NCI-H460 (cell line): ENCODE measurements around the gene BTD. TPM values are rescaled to one million over a fixed set of nuclear protein-coding genes. Genes with fewer than 3 reads are reported as not detected.
"Not testable (repeated sequence)": the region's sequence is repeated elsewhere in the genome, so short reads cannot be mapped to it uniquely, and the experiment has no call there.

Experiments
- DNase-seq: peaks from one replicate; pipeline ENCODE4 v3.0.0-alpha.2; 2016; ENCODE audit warnings: low read depth; ENCODE audit errors: extremely low read depth
- total RNA-seq: library from RNA; depleted of rRNA; stranded (reverse); fragments of >200 nt; shearing (Covaris generic); gene quantifications from 2 replicates; pipeline ENCODE4 v1.2.3, GENCODE V29; 2014

Gene BTD
- total RNA-seq, 1 experiment from 2014 or later = 23.6 TPM

- DNase-seq = no peak
Observed at GRCh38 chr3:15602146-15602536, 596 bp downstream of the BTD start.

GRCh38 chr3:15602816-15603215 lies 1.3 kb downstream of the BTD start:
- not testable (repeated sequence) for DNase-seq

GRCh38 chr3:15604584-15604983 lies 3.0 kb downstream of the BTD start:
- DNase-seq = not testable (repeated sequence)

GRCh38 chr3:15606434-15606891 lies 4.9 kb downstream of the BTD start:
- DNase-seq = no peak

GRCh38 chr3:15610082-15610759 lies 8.7 kb downstream of the BTD start:
- peak; percentile 85 for DNase-seq

DNA sequence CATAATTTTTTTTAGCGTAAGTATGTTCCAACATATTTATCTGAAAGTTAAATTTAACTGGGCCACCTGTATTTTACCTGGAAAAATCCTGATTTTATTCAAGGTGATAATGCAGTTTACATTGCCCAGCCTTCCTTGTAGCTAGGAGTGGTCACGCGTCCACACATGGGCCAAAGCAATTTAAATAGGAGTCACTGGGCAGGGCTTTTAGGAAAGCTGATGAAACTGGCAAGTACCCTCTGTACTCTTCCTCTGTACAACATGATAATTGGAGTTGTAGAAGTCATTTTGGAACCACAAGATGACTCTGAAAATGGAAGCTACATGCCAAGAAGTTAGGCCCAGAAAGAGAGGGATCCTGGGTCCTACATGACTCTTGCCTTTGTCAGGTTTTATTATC lies 9.5 kb downstream of the BTD start:
- no peak for DNase-seq

DNA sequence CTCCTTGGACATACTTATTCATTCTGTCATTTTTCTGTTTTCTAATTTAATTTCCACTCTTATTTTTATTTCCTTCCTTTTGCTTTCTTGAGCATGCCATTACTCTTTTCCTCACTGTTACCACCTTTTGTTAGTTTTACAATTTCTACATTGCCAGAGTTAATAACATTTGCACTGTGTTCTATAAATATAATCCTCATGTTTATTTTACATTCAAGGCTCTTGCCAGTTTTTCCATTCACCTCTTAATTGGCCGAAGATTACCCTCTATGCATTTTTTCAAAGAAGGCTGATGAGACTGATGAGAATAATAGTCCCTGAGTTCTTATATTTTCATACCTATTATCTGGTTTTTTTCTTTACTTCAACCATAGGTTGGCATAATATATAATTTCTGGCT lies 10.5 kb downstream of the BTD start:
- no peak for DNase-seq

DNA sequence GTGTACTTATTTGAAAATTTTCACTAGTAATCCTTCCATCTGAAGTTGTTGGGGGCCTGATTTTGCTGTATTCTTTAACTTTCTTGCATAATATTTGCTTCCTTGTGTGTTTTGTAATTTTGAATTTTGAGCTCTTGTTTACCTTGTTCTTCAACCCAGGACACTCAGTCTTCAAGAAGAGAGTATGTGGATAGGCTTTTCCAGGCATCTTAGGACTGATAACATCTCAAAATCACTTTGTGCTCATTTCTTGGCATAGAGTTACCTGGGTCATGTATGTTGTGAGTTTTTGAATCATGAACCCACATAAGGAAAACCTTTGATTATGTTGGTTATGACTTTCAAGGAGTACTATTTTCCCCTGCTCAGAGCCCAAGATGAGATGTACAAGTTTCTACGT lies 13.4 kb downstream of the BTD start:
- DNase-seq = no peak

DNA sequence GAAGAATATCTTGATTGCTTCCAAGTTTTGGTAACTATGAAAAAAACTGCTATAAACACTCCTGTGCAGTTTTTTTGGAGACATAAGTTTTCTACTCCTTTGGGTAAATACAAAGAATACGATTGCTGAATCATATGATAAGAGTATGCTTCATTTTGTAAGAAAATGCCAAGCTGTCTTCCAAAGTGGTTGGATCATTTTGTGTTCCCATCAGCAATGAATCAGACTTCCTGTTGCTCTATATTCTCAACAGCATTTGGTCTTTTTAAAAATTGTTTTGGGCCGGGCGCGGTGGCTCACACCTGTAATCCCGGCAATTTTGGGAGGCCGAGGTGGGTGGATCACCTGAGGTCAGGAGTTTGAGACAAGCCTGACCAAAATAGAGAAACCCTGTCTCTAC lies 14.5 kb downstream of the BTD start:
- DNase-seq = no peak

DNA sequence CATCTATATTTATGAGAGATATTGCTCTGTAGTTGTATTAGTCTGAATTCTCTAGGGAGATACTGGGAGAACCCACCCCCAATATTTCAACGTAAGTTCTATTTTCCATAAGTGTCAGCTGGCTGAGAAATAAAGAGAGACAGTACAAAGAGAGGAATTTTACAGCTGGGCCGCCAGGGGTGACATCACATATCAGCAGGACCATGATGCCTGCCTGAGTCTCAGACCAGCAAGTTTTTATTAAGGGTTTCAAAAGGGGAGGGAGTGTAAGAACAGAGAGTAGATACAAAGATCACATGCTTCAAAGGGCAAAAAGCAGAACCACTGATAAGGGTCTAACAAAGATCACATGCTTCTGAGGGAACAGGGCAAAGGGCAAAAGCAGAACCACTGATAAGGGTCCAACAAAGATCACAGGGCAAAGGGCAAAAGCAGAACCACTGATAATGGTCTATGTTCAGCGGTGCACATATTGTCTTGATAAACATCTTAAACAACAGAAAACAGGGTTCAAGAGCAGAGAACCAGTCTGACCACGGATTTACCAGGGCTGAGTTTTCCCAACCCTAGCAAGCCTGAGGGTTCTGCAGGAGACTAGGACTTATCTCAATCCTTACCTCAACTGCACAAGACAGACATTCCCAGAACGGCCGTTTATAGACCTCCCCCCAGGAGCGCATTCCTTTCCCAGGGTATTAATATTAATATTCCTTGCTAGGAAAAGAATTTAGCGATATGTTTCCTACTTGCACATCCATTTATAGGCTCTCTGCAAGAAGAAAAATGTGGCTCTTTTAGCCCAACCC lies 18.3 kb downstream of the BTD start:
- DNase-seq = not testable (repeated sequence)

- DNase-seq = no peak
Observed at GRCh38 chr3:15623535-15624440, 22.2 kb downstream of the BTD start.

DNA sequence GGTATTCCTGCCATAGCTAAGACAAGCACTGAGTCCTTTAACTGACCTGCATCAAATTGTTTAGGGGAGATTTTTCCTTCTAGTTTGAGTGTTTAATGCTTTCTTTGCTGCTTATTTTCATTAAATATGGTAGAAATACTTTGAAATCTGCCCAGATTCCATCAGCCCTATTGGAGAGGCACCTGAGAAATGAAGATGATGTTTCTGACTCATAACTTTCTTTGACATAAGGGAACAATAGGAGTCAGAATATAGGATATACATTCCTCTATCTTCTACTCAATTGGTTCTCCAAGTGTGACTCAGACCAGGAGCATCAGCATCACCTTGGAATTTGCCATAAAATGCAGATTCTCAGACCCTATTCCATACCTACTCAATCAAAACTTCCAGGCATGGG lies 27.4 kb downstream of the BTD start:
- DNase-seq = no peak

DNA sequence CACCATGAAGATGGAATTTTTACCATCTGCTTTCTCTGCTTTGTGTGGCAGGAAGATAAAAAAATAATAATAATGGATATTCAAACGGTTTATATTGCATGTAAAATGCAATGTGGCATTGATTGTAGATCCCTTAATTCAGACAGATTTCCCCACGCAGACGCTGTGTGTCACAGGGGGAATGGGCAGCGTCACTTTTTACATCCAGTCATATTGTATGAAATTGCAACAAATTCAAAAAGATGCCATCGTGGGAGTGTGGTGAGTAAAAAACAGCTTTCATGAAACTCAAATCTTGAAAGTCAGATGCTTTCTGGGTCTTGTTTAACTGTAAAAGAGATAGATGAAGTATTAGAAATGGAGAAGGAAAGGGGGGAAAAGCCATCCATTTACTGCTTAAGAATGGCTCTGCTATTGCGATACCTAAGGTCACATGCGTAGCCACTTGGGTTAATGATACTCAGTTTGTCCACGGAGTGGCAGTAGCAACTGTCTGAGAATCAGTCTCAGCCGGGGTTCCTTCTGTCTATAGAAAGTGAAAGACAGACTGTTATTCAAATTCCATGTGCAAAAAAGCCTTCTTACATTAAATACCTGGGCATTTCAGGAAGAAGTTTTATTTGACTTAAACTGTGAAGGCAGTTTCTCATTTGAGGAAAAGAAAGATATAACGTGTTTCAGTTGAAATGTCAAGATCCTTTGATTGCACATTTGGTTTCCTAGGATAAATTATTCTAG lies 28.5 kb downstream of the BTD start:
- DNase-seq = peak; percentile 86

DNA sequence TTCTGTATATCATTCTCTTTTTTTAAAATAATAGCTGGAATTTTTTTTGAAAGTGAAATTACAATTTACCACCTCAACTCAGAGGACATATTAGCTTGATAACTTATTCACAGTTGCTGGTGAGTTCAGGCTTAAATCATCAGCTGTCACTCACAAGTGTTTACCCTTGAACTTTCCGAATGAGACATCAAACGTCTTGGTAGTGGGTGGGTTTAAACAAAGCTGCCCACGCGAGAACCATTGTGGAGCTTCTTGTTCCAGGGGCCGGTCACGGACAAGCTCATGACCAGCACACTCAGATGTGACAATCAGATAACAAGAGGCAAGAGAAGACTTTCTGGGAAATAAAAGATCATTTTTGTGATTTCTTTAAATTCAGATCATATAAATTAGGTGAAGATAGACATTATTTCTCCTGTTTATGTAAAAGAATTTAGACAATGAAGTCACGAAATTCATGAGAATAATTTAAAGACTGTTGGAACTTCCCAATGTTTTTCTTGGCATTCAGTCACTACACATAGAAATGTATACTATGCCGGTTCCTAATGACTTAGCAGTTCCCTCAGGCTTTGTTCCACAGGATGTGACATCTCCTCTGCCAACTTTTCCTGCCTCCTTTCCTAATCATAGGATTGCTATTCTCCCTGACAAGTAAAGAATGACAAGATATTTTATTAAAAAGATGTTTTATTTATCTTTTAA lies 29.3 kb downstream of the BTD start:
- DNase-seq = peak; percentile 84

- no peak for DNase-seq
Observed at GRCh38 chr3:15631426-15632211, 30.1 kb downstream of the BTD start.

- DNase-seq = no peak
Observed at GRCh38 chr3:15632212-15632580, 30.7 kb downstream of the BTD start.

- DNase-seq = no peak
Observed at GRCh38 chr3:15633159-15633558, 31.6 kb downstream of the BTD start.

- DNase-seq = no peak
Observed at GRCh38 chr3:15633766-15634598, 32.4 kb downstream of the BTD start.
